HG02970 (cell line): ENCODE results near the gene MAN1A1.
A peak's percentile ranks its signal among the peaks of the same experiment; 100 is the strongest.

Experiments
- ATAC-seq: cut with Tn5 transposase; IDR thresholded peaks from one replicate; pipeline ENCODE4 v1.9.1; 2021; ENCODE audit warnings: mild to moderate bottlenecking, moderate library complexity, moderate number of reproducible peaks; ENCODE audit not compliant: unreplicated experiment, low FRiP score

MAN1A1 gene

DNA sequence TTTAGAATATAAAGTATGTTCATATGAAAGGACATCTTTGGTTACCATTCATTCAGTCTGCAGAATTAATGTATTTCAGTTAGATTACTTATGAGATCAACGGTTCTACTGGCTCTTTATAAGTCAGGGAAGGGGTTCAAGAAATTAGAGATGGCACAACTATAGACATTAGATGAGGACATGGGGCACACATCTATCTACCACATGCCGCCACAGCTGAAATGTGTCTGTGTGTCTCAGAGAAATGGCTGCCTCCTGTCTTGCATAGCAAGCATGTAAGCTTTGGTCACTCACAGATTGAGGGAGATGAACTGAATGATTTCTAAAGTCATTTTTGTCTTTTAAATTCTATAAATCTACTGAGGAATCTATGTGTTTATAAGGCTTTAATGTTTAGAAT lies 142.2 kb downstream of the MAN1A1 start:
- ATAC-seq: no peak

DNA sequence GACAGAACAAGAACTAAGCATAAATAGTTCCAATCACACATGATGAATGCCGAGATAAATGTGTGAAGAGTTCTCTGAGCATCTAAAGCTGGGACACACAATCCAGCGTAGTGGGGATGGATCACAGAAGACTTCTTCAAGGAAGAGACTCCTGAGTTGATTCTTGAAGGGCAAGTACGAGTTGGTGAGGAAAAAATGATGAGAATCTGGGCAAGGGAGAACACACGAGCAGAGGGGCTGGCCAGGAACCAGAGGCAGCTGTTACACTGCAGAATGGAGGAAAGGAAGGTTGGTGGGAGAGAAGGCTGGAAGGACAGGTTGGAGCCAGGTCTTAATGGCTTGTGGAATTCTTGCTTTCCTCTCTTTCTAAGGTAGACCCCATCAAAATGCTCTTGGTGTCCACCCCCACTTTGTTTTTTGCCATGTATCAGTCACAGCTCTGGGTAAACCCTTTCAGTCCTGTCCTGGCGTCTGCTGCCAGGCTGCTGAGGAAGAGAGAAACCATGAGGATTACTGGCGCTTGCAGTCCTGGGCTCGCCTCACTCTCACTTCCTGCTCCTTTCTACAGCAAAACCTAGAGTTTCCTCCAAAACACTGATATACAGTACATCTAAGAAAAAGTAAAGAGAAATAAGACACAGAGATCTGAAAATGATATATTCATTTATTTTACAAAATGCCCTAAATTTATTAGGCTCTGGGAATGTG lies 143.5 kb downstream of the MAN1A1 start:
- peak; percentile 54 for ATAC-seq

- ATAC-seq: no peak
Observed at GRCh38 chr6:119204719-119205118, 144.8 kb downstream of the MAN1A1 start.

GRCh38 chr6:119201480-119201879 lies 148.1 kb downstream of the MAN1A1 start:
- ATAC-seq: no peak

- ATAC-seq: no peak
Observed at GRCh38 chr6:119200512-119201175, 148.9 kb downstream of the MAN1A1 start.

DNA sequence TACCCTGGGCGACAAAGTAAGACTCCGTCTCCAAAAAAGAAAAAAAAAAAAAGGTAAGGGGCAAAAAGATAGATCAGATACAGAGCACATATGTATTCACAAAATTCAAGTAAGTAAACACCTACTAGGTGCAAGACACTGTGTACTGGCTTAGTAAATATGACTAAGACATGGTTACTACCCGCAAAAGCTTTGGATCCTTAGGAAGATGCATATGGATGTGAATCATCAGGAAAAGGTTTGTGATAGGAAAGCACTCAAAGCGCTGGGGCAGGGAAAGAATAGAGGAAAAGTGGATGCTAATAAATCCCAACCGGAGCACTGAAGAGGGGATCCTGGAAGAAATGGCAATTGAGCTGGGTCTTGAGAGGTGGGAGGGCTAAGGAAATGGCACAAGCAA lies 152.3 kb downstream of the MAN1A1 start:
- ATAC-seq: no peak

DNA sequence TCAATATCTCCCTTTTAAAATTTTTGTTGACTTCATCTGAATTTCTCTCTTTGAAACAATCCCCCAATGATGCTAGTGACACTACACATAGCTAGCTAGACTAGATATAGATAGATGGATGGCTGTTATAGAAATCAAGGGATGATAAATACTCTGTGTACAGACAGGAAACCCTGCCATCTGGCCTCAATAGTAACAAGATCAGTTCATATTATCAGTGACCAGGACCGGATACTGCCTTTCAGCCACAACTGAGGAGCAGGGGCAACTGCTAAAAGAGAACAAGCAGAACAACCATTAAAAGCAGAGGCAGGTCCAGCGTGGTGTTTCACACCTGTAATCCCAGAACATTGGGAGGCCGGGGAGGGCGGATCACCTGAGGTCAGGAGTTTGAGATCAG lies 152.8 kb downstream of the MAN1A1 start:
- no peak for ATAC-seq

DNA sequence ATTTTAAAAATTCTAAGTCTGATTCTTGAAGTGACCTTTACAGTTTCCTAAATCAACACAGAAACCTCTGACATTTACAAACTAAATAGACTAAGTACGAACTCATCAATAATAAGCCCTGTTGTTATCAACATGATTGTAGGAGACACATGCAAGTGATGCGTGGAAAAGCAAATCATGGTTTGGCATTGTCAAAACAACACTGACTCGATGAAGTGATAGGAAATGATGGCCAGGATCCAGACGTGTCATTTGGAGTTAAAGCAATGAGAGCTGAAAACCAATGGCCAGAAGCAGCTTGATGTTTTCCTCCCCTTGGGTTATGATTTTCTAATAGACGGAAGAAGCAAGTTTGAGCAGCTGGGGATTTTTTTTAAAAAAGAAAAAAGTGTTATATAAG lies 153.7 kb downstream of the MAN1A1 start:
- ATAC-seq: no peak

DNA sequence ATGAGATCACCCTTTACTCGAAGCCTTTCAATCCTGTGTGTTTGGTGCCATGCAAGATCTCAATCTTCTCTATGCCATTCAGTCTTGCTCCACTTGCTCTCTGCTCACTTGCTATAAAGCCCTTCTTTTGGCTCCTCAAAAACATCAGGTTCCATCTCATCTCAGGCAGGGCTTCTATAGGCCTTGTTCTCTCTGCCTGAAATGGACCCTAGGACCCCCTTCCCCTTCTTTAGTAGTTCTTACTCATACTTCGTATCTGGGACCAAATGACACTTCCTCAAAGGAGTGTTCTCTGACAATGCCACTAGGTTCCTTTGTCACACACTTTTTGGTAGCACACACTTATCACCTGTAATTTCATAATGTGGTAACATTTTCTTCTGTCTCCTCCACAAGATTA lies 154.4 kb downstream of the MAN1A1 start:
- ATAC-seq: no peak

DNA sequence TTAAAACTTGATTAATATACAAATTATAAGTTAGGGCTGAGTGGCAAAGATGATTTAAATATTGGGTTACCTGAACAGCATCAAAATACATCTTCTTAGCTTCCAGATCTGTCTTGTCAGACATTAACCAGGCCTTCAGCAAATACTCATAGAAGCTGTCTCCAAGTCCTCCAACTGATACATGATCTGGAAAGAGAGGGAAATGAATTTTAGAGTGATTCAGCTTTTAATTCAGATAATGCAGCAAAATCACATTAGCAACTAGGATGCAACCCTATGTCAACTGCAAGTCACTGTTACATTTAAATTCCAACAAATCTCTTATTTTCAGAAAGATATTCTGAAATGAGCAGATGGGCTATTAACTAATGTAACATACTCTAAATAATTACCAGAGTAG lies 155.9 kb downstream of the MAN1A1 start:
- ATAC-seq: no peak

- no peak for ATAC-seq
Observed at GRCh38 chr6:119192200-119192599, 157.4 kb downstream of the MAN1A1 start.

DNA sequence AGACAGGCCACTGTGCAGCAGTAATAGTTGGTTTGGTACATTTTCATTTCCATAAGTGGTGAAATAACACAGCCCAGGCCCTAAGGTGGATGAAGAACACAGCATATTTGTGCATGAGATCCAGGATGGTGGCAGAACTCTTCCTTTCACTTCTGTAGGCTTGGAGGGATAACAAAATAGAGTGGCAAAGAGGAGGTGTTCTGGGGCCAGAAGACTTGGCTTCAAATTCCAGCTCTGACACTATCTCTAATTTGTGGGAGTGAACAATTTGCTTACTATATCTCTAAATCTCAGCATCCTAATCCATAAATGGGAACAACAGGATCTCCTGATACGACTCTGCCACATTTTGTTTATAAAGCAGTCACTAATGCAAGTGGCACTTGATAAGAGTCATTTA lies 159.4 kb downstream of the MAN1A1 start:
- ATAC-seq: no peak

- no peak for ATAC-seq
Observed at GRCh38 chr6:119189498-119189897, 160.1 kb downstream of the MAN1A1 start.

DNA sequence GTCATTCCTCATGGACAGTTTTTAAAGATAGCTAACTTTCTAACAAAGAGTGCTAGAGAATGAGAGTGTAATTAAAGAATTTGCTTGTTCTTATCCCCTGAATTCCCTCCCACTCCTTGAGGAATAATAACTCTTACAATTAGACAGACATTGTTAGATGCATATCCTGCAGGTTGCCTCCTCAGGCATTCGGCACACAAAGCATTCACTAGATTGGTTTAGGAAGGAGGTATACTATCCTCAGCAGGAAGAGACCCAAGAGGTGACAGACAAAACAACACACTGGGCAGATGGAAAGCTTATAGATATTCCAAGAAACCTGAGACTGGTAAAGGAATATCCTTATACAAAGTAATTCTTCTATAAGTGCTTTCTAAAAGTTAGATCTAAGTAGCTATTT lies 162.0 kb downstream of the MAN1A1 start:
- ATAC-seq: no peak

GRCh38 chr6:119186490-119186889 lies 163.1 kb downstream of the MAN1A1 start:
- no peak for ATAC-seq

GRCh38 chr6:119184008-119184648 lies 165.4 kb downstream of the MAN1A1 start:
- no peak for ATAC-seq

DNA sequence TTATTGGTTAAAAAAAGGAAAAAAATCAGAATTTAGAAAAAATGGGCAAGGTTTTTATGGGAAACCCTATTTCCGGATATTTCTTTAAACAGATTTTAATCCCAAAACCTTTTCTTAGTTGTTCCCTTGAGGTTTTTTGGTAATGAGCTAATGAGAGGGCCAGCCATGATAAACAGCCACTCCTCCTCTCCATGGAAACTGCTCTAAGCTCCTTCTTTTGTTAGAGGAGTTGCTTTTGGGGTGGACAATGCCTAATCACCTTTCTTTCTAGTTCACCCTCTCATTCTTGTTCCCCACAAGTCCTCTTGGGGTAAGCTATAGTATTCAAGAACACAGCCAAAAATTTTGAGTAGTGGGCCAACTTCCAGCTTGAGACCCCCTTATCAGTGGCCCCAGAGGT lies 166.1 kb downstream of the MAN1A1 start:
- ATAC-seq: no peak

GRCh38 chr6:119182875-119183274 lies 166.7 kb downstream of the MAN1A1 start:
- ATAC-seq: no peak

GRCh38 chr6:119182216-119182803 lies 167.3 kb downstream of the MAN1A1 start:
- no peak for ATAC-seq

- ATAC-seq: no peak
Observed at GRCh38 chr6:119181046-119181445, 168.5 kb downstream of the MAN1A1 start.

DNA sequence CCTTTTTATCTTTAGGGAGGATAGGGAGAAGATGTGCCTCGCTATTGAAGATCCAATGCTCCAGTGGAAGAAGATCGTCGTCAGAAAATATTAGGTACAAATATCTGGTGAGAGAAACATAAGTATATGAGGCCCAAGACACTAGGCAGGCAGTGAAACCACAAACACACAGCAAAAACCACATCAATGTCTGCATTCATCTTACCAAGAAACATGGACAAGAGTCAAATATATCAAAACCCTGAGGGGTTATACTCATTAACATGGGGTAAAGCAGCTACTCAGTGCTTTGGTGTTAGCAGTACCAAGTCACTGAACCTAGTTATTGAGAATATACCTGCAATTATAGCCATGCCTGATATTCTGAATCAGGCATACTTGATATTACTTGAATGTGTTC lies 169.7 kb downstream of the MAN1A1 start:
- ATAC-seq: no peak
